Caco-2 (cell line): ENCODE results near the gene BEST4. TPM values are rescaled to one million over a fixed set of nuclear protein-coding genes. Genes with fewer than 3 reads are reported as not detected.

ENCODE experiments used
- BruUV-seq: library from RNA; stranded (reverse); fragments of 400-500 nt; replicated peaks from 2 replicates; lab custom pipeline; 2021; lab: Mats Ljungman, UMichigan
- CTCF ChIA-PET: fragments of 300-600 bp; sonication (Branson Sonifier 250); formaldehyde crosslinking; loops from one replicate; lab custom pipeline; 2022; ENCODE audit warnings: antibody characterized with exemption; lab: Charles Lee
- POLR2A ChIA-PET: fragments of 300-600 bp; sonication (Branson Sonifier 250); formaldehyde crosslinking; loops from one replicate; lab custom pipeline; 2022; ENCODE audit warnings: antibody characterized with exemption; lab: Charles Lee
- DNase-seq, 2 experiments: peaks; one replicate each; pipeline versions ENCODE4 v3.0.0 to v3.0.0-alpha.2; 2020 to 2022
- H3K27me3 ChIP-seq: replicated peaks from 2 replicates; pipeline ENCODE4 v1.6.0; 2011; ENCODE audit warnings: low read length; ENCODE audit not compliant: control insufficient read depth, insufficient read depth
- H3K36me3 ChIP-seq: 2 replicates; pipeline ENCODE4 v1.5.1; 2011; ENCODE audit warnings: low read length; ENCODE audit not compliant: control insufficient read depth, insufficient read depth
- H3K4me1 ChIP-seq: fragments of 250-450 bp; sonication (Bioruptor Pico); 2 replicates; pipeline ENCODE4 v1.5.1; 2020; ENCODE audit warnings: mild to moderate bottlenecking
- H3K4me3 ChIP-seq: 2 replicates; pipeline ENCODE4 v1.5.1; 2011; ENCODE audit warnings: low read depth, mild to moderate bottlenecking, control low read depth, low read length
- H3K9me3 ChIP-seq: fragments of 250-450 bp; sonication (Bioruptor Pico); 2 replicates; pipeline ENCODE4 v1.5.1; 2020; ENCODE audit warnings: mild to moderate bottlenecking, moderate library complexity
- H3K27ac Mint-ChIP-seq: one replicate; pipeline ENCODE4 v1.8.0; 2022; ENCODE audit warnings: mixed read lengths; ENCODE audit not compliant: unreplicated experiment
- H3K27me3 Mint-ChIP-seq: one replicate; pipeline ENCODE4 v1.8.0; 2022; ENCODE audit warnings: mixed read lengths; ENCODE audit not compliant: insufficient read depth, unreplicated experiment
- H3K36me3 Mint-ChIP-seq: one replicate; pipeline ENCODE4 v1.8.0; 2022; ENCODE audit warnings: mild to moderate bottlenecking, mixed read lengths; ENCODE audit not compliant: insufficient read depth, unreplicated experiment
- H3K4me1 Mint-ChIP-seq: one replicate; pipeline ENCODE4 v1.8.0; 2022; ENCODE audit warnings: low read depth, mixed read lengths; ENCODE audit not compliant: unreplicated experiment
- H3K4me3 Mint-ChIP-seq: one replicate; pipeline ENCODE4 v1.8.0; 2022; ENCODE audit warnings: mild to moderate bottlenecking, moderate library complexity, mixed read lengths; ENCODE audit not compliant: unreplicated experiment
- H3K9me3 Mint-ChIP-seq: one replicate; pipeline ENCODE4 v1.8.0; 2022; ENCODE audit warnings: mixed read lengths; ENCODE audit not compliant: unreplicated experiment
- intact Hi-C: fragments of 100-400 bp; cut with micrococcal nuclease; formaldehyde crosslinking; loops from one replicate; pipeline ENCODE4 v1.10.0; 2022; ENCODE audit not compliant: unreplicated experiment
- total RNA-seq: library from RNA; stranded (reverse); gene quantifications from 2 replicates; pipeline ENCODE4 v1.2.3, GENCODE V29; 2022
- TF ChIP-seq, protein P1 (sequence below), 2 experiments: fragments of 200-600 bp in 1 of 2; IDR thresholded peaks; 1 replicate in 1 of 2; 2 replicates in 1 of 2; pipeline versions ENCODE4 v1.5.1 to v1.8.0; 2011 to 2022; ENCODE audit warnings: antibody characterized with exemption in 1 of 2, control low read depth in 1 of 2, inconsistent platforms in 1 of 2, low read depth in 1 of 2, low read length in 1 of 2, mild to moderate bottlenecking in 1 of 2, moderate library complexity in 1 of 2; ENCODE audit not compliant: insufficient read depth in 1 of 2, severe bottlenecking in 1 of 2, unreplicated experiment in 1 of 2

Gene BEST4
- total RNA-seq, 1 experiment from 2014 or later = not detected

DNA sequence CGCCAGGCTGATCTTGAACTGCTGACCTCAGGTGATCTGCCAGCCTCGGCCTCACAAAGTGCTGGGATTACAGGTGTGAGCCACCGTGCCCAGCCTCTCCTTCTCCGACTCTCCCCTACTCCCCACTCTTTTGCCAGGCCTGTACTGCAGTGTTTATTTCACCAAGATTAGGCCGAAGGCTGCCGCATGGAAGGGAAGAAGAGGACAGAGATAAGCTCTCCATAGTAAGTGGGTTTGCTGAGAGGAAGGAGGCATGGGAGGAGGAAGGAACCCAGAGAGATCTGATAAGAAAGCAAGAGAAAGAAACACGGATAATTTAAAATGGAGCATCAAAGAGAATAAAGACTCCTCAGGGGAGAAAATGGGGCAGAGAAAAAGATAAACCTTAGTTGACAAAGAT, 46.4 kb upstream of the BEST4 start:
- H3K27ac Mint-ChIP-seq = no peak overlapping the region
- peaks cover 1% of the 10 kb centered on the region for H3K36me3 Mint-ChIP-seq
- no peaks in the 10 kb centered on the region for H3K4me1 ChIP-seq
- H3K27me3 Mint-ChIP-seq = no peaks in the 10 kb centered on the region
- POLR2A ChIA-PET = no interaction called here
- H3K9me3 ChIP-seq = no peaks in the 10 kb centered on the region
- H3K36me3 ChIP-seq = no peaks in the 10 kb centered on the region
- no peaks in the 10 kb centered on the region for H3K9me3 Mint-ChIP-seq
- BruUV-seq = no TSS peak
- CTCF ChIA-PET = no interaction called here
- no peak overlapping the region for H3K4me3 ChIP-seq
- TF ChIP-seq, protein P1, sequence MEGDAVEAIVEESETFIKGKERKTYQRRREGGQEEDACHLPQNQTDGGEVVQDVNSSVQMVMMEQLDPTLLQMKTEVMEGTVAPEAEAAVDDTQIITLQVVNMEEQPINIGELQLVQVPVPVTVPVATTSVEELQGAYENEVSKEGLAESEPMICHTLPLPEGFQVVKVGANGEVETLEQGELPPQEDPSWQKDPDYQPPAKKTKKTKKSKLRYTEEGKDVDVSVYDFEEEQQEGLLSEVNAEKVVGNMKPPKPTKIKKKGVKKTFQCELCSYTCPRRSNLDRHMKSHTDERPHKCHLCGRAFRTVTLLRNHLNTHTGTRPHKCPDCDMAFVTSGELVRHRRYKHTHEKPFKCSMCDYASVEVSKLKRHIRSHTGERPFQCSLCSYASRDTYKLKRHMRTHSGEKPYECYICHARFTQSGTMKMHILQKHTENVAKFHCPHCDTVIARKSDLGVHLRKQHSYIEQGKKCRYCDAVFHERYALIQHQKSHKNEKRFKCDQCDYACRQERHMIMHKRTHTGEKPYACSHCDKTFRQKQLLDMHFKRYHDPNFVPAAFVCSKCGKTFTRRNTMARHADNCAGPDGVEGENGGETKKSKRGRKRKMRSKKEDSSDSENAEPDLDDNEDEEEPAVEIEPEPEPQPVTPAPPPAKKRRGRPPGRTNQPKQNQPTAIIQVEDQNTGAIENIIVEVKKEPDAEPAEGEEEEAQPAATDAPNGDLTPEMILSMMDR (IDR thresholded peaks at IDR 0.05; ENCODE audit: insufficient read depth in 1 of 2, low read depth in 1 of 2, low read length in 1 of 2, severe bottlenecking in 1 of 2, unreplicated experiment in 1 of 2) = no peak
- H3K27me3 ChIP-seq = no peaks in the 10 kb centered on the region
- no peaks in the 10 kb centered on the region for H3K4me1 Mint-ChIP-seq
- no peak for DNase-seq
- intact Hi-C loops = loop anchor here (2.0 to 10.0 kb wide), 2 partner anchors 176 to 470 kb away; partner anchors contain the start of gene HECTD3
- H3K4me3 Mint-ChIP-seq = no peak overlapping the region

DNA sequence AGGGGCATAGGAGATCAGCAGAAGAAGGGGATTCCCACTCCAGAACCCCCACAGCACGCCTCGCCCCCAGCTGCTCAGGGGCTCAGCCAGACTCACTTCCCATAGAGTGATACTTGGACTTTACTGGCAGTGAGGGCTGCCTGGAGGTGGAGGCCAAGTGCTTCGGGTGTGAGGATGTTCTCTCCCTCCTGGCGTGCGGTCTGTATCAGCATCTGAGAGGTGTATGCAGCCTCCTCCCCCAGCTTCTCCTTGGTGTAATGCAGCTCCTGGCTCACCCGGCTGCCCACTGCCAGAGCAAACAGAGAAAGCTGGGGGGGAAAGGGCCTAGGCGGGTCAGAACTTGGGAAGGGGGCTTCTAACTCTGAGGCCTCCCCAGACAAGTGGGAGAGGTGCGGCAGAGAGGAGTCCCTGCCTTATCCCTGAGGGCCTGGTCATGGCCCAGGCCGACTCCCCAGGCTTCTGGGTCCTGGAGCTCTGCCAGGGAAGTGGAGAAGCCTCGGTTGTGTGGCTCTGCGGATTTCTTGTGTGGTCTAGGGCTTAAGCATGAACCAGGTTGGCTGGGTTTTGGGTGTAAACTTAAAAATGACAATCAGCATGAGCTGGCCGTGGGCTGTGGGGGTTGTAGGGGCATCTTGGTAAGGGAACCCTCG, 44.2 kb upstream of the BEST4 start:
- CTCF ChIA-PET = no interaction called here
- H3K4me1 ChIP-seq = no peaks in the 10 kb centered on the region
- POLR2A ChIA-PET = no interaction called here
- no peaks in the 10 kb centered on the region for H3K27me3 ChIP-seq
- H3K27ac Mint-ChIP-seq = no peak overlapping the region
- BruUV-seq = no TSS peak
- H3K4me3 Mint-ChIP-seq = no peak overlapping the region
- H3K4me1 Mint-ChIP-seq = no peaks in the 10 kb centered on the region
- intact Hi-C loops = loop anchor here (10.0 kb wide), 1 partner anchor 473 kb away; no protein-coding TSS in a partner anchor
- no peak for DNase-seq
- H3K9me3 ChIP-seq = no peaks in the 10 kb centered on the region
- no peaks in the 10 kb centered on the region for H3K27me3 Mint-ChIP-seq
- H3K9me3 Mint-ChIP-seq = no peaks in the 10 kb centered on the region
- H3K36me3 Mint-ChIP-seq = no peaks in the 10 kb centered on the region
- H3K36me3 ChIP-seq = no peaks in the 10 kb centered on the region
- TF ChIP-seq, protein P1 (IDR thresholded peaks at IDR 0.05; ENCODE audit: insufficient read depth in 1 of 2, low read depth in 1 of 2, low read length in 1 of 2, severe bottlenecking in 1 of 2, unreplicated experiment in 1 of 2) = no peak
- no peak overlapping the region for H3K4me3 ChIP-seq

DNA sequence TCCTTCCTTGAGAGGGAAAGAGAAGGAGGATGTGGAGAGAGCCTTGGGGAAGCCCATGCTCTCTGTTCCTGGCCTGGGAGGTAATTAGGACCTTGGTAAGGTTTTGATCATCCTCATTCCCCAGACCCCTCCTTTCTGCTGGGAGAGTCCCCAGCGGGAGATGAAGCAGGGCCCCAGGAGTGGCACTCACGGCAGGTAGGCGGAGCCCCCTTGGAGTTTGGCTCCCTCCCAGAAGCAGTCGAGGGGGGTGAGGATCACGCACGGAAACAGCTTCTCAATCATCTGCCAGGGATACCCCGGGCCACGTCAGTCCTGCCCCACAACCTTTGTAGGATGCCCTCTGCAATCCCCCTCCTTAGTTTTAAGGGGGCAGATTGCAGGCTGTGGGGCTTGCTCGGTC, 43.5 kb upstream of the BEST4 start:
- H3K27ac Mint-ChIP-seq = no peak overlapping the region
- ChIA-PET POLR2A (no interaction called here), CTCF (no interaction called here)
- no peaks in the 10 kb centered on the region for H3K4me1 ChIP-seq
- no peaks in the 10 kb centered on the region for H3K27me3 Mint-ChIP-seq
- no peaks in the 10 kb centered on the region for H3K9me3 ChIP-seq
- no peaks in the 10 kb centered on the region for H3K36me3 Mint-ChIP-seq
- H3K36me3 ChIP-seq = no peaks in the 10 kb centered on the region
- intact Hi-C loops = loop anchor here (10.0 kb wide), 1 partner anchor 473 kb away; no protein-coding TSS in a partner anchor
- BruUV-seq = no TSS peak
- no peaks in the 10 kb centered on the region for H3K9me3 Mint-ChIP-seq
- DNase-seq = no peak
- no peaks in the 10 kb centered on the region for H3K27me3 ChIP-seq
- TF ChIP-seq, protein P1 (IDR thresholded peaks at IDR 0.05; ENCODE audit: insufficient read depth in 1 of 2, low read depth in 1 of 2, low read length in 1 of 2, severe bottlenecking in 1 of 2, unreplicated experiment in 1 of 2) = no peak
- H3K4me3 Mint-ChIP-seq = no peak overlapping the region
- H3K4me1 Mint-ChIP-seq = no peaks in the 10 kb centered on the region
- no peak overlapping the region for H3K4me3 ChIP-seq
